NB4 (cell line): ENCODE measurements around the gene PDYN.

Source experiments
- DNase-seq: peaks from one replicate; pipeline ENCODE4 v3.0.0; 2010; ENCODE audit warnings: low read depth
- H3K4me3 ChIP-seq: one replicate; pipeline ENCODE4 v1.5.1; 2011; ENCODE audit warnings: mild to moderate bottlenecking, low read depth, low read length, moderate library complexity
- CTCF ChIP-seq: IDR thresholded peaks from one replicate; pipeline ENCODE4 v1.5.1; 2012; ENCODE audit warnings: low read depth, low read length
- MAX ChIP-seq: IDR thresholded peaks from 2 replicates; pipeline ENCODE4 v1.6.1; 2011; ENCODE audit warnings: low read depth, low read length
- MYC ChIP-seq: IDR thresholded peaks from 2 replicates; pipeline ENCODE4 v1.6.1; 2011; ENCODE audit warnings: low read depth, low read length
- POLR2A ChIP-seq: IDR thresholded peaks from 2 replicates; pipeline ENCODE4 v1.6.1; 2011; ENCODE audit warnings: mild to moderate bottlenecking; ENCODE audit not compliant: insufficient read length; ENCODE audit errors: extremely low read depth

PDYN gene

GRCh38 chr20:1930165-1930564 is 63.7 kb downstream of the PDYN start:
- no peak for DNase-seq
- TF ChIP-seq MYC: no peak
- no peak for TF ChIP-seq CTCF
- no peak for TF ChIP-seq POLR2A
- no peak for TF ChIP-seq MAX
- no peak overlapping the region for H3K4me3 ChIP-seq

- DNase-seq: no peak
- no peak overlapping the region for H3K4me3 ChIP-seq
- TF ChIP-seq CTCF (no peak), MAX (no peak), MYC (no peak), POLR2A (no peak)
Measured at GRCh38 chr20:1929460-1929859, 64.4 kb downstream of the PDYN start.

DNA sequence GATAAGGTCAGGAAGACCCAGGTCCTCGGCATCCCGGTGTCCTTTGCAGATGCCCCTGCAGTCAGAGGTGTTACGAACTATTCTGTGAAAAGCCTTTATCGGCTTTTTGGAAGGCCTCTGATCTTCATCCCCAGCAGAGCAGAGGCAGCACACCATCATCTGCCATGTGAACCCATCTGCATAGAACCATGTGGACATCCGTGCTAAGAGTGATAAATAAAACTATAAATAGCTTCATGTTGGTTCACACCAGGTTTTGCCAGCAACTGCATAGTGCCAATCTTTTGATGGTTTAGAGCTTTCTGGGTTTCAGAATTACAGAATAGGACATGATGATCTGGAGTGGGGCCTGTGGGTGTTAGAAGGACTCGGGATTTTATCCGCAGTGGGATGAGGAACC is 65.1 kb downstream of the PDYN start:
- no peak overlapping the region for H3K4me3 ChIP-seq
- TF ChIP-seq CTCF: no peak
- no peak for TF ChIP-seq POLR2A
- TF ChIP-seq MYC: no peak
- no peak for TF ChIP-seq MAX
- DNase-seq: no peak
